Neuronal stem cell (in vitro differentiated cells): ENCODE measurements around the gene TLDC2.

Experiments used
- DNase-seq: peaks from one replicate; pipeline ENCODE4 v3.0.0-alpha.2; 2013; ENCODE audit warnings: low spot score
- H2AFZ ChIP-seq: one replicate; pipeline ENCODE4 v1.6.1; 2013; ENCODE audit warnings: mild to moderate bottlenecking, low read length, inconsistent platforms
- H2AK5ac ChIP-seq: 2 replicates; pipeline ENCODE4 v1.6.1; 2013; ENCODE audit warnings: low read depth, mild to moderate bottlenecking, inconsistent platforms, low read length, moderate library complexity, mixed read lengths
- H2BK120ac ChIP-seq: 2 replicates; pipeline ENCODE4 v1.6.1; 2013; ENCODE audit warnings: low read depth, mild to moderate bottlenecking, inconsistent platforms, low read length, moderate library complexity, mixed read lengths
- H2BK12ac ChIP-seq: one replicate; pipeline ENCODE4 v1.6.1; 2013; ENCODE audit warnings: low read length, inconsistent platforms
- H2BK15ac ChIP-seq: 2 replicates; pipeline ENCODE4 v1.6.1; 2013; ENCODE audit warnings: mild to moderate bottlenecking, low read length, inconsistent platforms, mixed read lengths
- H2BK5ac ChIP-seq: one replicate; pipeline ENCODE4 v1.6.1; 2013; ENCODE audit warnings: inconsistent platforms, mild to moderate bottlenecking, low read length, moderate library complexity
- H3K14ac ChIP-seq: one replicate; pipeline ENCODE4 v1.6.1; 2013; ENCODE audit warnings: low read length, inconsistent platforms
- H3K18ac ChIP-seq: 2 replicates; pipeline ENCODE4 v1.6.1; 2013; ENCODE audit warnings: low read length, inconsistent platforms
- H3K23ac ChIP-seq: 2 replicates; pipeline ENCODE4 v1.6.1; 2013; ENCODE audit warnings: low read depth, mild to moderate bottlenecking, mixed read lengths, low read length, inconsistent platforms; ENCODE audit not compliant: poor library complexity
- H3K27ac ChIP-seq: replicated peaks from 3 replicates; pipeline ENCODE4 v1.5.1; 2013; ENCODE audit warnings: low read length, inconsistent platforms
- H3K27me3 ChIP-seq, 3 experiments: 2 replicates each; pipeline ENCODE4 v1.6.1; 2013; ENCODE audit warnings: low read length in 3 of 3, mild to moderate bottlenecking in 2 of 3, inconsistent platforms in 1 of 3, low read depth in 1 of 3, mixed read lengths in 1 of 3, moderate library complexity in 1 of 3; ENCODE audit not compliant: control insufficient read depth in 3 of 3, insufficient read depth in 3 of 3
- H3K36me3 ChIP-seq, 2 donors: replicated peaks in 1 of 2; 2 replicates each; pipeline ENCODE4 v1.6.1; 2013; ENCODE audit warnings: low read length in 2 of 2; ENCODE audit not compliant: control insufficient read depth in 2 of 2, insufficient read depth in 2 of 2
- H3K4ac ChIP-seq: 2 replicates; pipeline ENCODE4 v1.6.1; 2013; ENCODE audit warnings: inconsistent platforms, mild to moderate bottlenecking, low read length, moderate library complexity
- H3K4me1 ChIP-seq, 2 donors: 1 replicate in 1 of 2; 2 replicates in 1 of 2; pipeline ENCODE4 v1.6.1; 2013; ENCODE audit warnings: low read length in 2 of 2, low read depth in 1 of 2; ENCODE audit not compliant: control insufficient read depth in 2 of 2, insufficient read depth in 1 of 2
- H3K4me2 ChIP-seq: one replicate; pipeline ENCODE4 v1.6.1; 2013; ENCODE audit warnings: mild to moderate bottlenecking, low read length, inconsistent platforms; ENCODE audit not compliant: insufficient read depth, poor library complexity, severe bottlenecking
- H3K4me3 ChIP-seq, 2 donors: 2 replicates each; pipeline ENCODE4 v1.5.1; 2013; ENCODE audit warnings: low read length in 2 of 2, mild to moderate bottlenecking in 2 of 2, inconsistent platforms in 1 of 2, moderate library complexity in 1 of 2
- H3K79me1 ChIP-seq: one replicate; pipeline ENCODE4 v1.6.1; 2013; ENCODE audit warnings: low read depth, mild to moderate bottlenecking, inconsistent platforms, low read length, moderate library complexity
- H3K9ac ChIP-seq: one replicate; pipeline ENCODE4 v1.6.1; 2013; ENCODE audit warnings: mild to moderate bottlenecking, low read depth, low read length, inconsistent platforms; ENCODE audit not compliant: poor library complexity
- H3K9me3 ChIP-seq, 2 donors: replicated peaks in 1 of 2; 2 replicates each; pipeline versions ENCODE3 to v1.6.1; 2013; ENCODE audit warnings: low read length in 2 of 2, mild to moderate bottlenecking in 2 of 2, inconsistent platforms in 1 of 2, low read depth in 1 of 2, mixed read lengths in 1 of 2, moderate library complexity in 1 of 2; ENCODE audit not compliant: control insufficient read depth in 2 of 2, insufficient read depth in 1 of 2
- H4K8ac ChIP-seq: one replicate; pipeline ENCODE4 v1.6.1; 2013; ENCODE audit warnings: low read depth, mild to moderate bottlenecking, inconsistent platforms, low read length, moderate library complexity
- H4K91ac ChIP-seq: one replicate; pipeline ENCODE4 v1.6.1; 2013; ENCODE audit warnings: low read length, low read depth, mild to moderate bottlenecking, inconsistent platforms; ENCODE audit not compliant: poor library complexity
- WGBS, 2 donors: extraction: QIAGEN DNeasy Blood & Tissue Kit; methylation state at CpG; one replicate each; pipeline ENCODE4 v1.1.7; 2013; ENCODE audit warnings: missing lambda C conversion rate in 2 of 2, mixed read lengths in 1 of 2; ENCODE audit not compliant: insufficient read length in 2 of 2, insufficient replicate concordance in 1 of 2; ENCODE audit errors: extremely low coverage in 2 of 2; 5-methylcytosine and 5-hydroxymethylcytosine counted together

Gene TLDC2

GRCh38 chr20:36862857-36863668, 12.9 kb upstream of the TLDC2 start:
- peak overlapping the region; percentile 97 for H3K9ac ChIP-seq
- peak overlapping the region; percentile 50 for H2BK5ac ChIP-seq
- no CpG with 5 or more reads among the region's 129 CpGs for WGBS, 2 donors

GRCh38 chr20:36865076-36865860, 10.7 kb upstream of the TLDC2 start:
- no peaks in the 10 kb centered on the region for H3K9me3 ChIP-seq
- H3K4me3 ChIP-seq, result peak overlapping the region in 1 of 2 donors; percentile 55
- H2BK15ac ChIP-seq, result no peak overlapping the region
- peak overlapping the region; percentile 91 for H2AK5ac ChIP-seq
- peaks cover 8 to 16% of the 10 kb centered on the region in 2 donors for H3K36me3 ChIP-seq
- peaks cover 15% of the 10 kb centered on the region for H3K79me1 ChIP-seq
- DNase-seq, result no peak
- H3K18ac ChIP-seq, result peak overlapping the region; percentile 58
- no CpG with 5 or more reads among the region's 9 CpGs for WGBS, 2 donors
- no peak overlapping the region for H3K4ac ChIP-seq
- H2BK120ac ChIP-seq, result no peak overlapping the region
- no peak overlapping the region for H3K14ac ChIP-seq
- peak overlapping the region; percentile 73 for H2AFZ ChIP-seq
- peaks cover 7 to 17% of the 10 kb centered on the region in 2 donors for H3K4me1 ChIP-seq
- peaks cover 0 to 23% (median 2%) of the 10 kb centered on the region in 3 experiments for H3K27me3 ChIP-seq
- H2BK5ac ChIP-seq, result no peak overlapping the region
- H3K27ac ChIP-seq, result no peak overlapping the region
- H4K8ac ChIP-seq, result no peak overlapping the region
- no peak overlapping the region for H3K23ac ChIP-seq
- peak overlapping the region; percentile 85 for H2BK12ac ChIP-seq
- no peak overlapping the region for H4K91ac ChIP-seq
- H3K4me2 ChIP-seq, result no peak overlapping the region
- H3K9ac ChIP-seq, result no peak overlapping the region

More at GRCh38 chr20:36862857-36863668, 12.9 kb upstream of the TLDC2 start:
- Histone ChIP-seq H2BK15ac (no peak overlapping the region), H3K14ac (peak overlapping the region; percentile 96), H3K4me2 (peak overlapping the region; percentile 94), H4K91ac (no peak overlapping the region), H2BK120ac (peak overlapping the region; percentile 93), H3K4me1 (peaks cover 7 to 17% of the 10 kb centered on the region in 2 donors), H2AFZ (peak overlapping the region; percentile 79), H4K8ac (peak overlapping the region; percentile 32), H3K23ac (peak overlapping the region; percentile 97), H3K27me3 (peaks cover 0 to 23% (median 2%) of the 10 kb centered on the region in 3 experiments), H2AK5ac (peak overlapping the region; percentile 97), H3K36me3 (peaks cover 16 to 33% of the 10 kb centered on the region in 2 donors), H3K9me3 (no peaks in the 10 kb centered on the region), H2BK12ac (peak overlapping the region; percentile 53), H3K4ac (peak overlapping the region; percentile 61), H3K18ac (peak overlapping the region; percentile 96), H3K79me1 (peaks cover 22% of the 10 kb centered on the region), H3K4me3 (peak overlapping the region; percentile 70 to 95), H3K27ac (no peak overlapping the region)
- DNase-seq, result no peak

GRCh38 chr20:36865861-36866149, 10.1 kb upstream of the TLDC2 start:
- Histone ChIP-seq H3K4ac (no peak overlapping the region), H3K14ac (no peak overlapping the region), H2BK5ac (no peak overlapping the region), H3K4me3 (no peak overlapping the region), H2BK15ac (peak overlapping the region; percentile 25), H3K4me1 (peaks cover 7 to 17% of the 10 kb centered on the region in 2 donors), H3K9ac (no peak overlapping the region), H3K9me3 (no peaks in the 10 kb centered on the region), H3K18ac (no peak overlapping the region), H4K8ac (no peak overlapping the region), H3K36me3 (peaks cover 4 to 11% of the 10 kb centered on the region in 2 donors), H2BK12ac (no peak overlapping the region), H4K91ac (no peak overlapping the region), H3K4me2 (no peak overlapping the region), H3K79me1 (peaks cover 14% of the 10 kb centered on the region), H2AK5ac (peak overlapping the region; percentile 53), H3K23ac (peak overlapping the region; percentile 89), H3K27me3 (peaks cover 0 to 23% (median 2%) of the 10 kb centered on the region in 3 experiments), H2AFZ (no peak overlapping the region), H3K27ac (no peak overlapping the region), H2BK120ac (no peak overlapping the region)
- DNase-seq, result no peak

- H3K79me1 ChIP-seq, result peaks cover 12% of the 10 kb centered on the region
- peak overlapping the region; percentile 30 for H4K91ac ChIP-seq
- H3K27me3 ChIP-seq, result peaks cover 0 to 23% (median 2%) of the 10 kb centered on the region in 3 experiments
- no CpG with 5 or more reads among the region's 7 CpGs for WGBS, 2 donors
- no peak overlapping the region for H2BK120ac ChIP-seq
- no peak overlapping the region for H3K4ac ChIP-seq
- no peak overlapping the region for H3K4me2 ChIP-seq
- H3K4me3 ChIP-seq, result no peak overlapping the region
- no peaks in the 10 kb centered on the region for H3K9me3 ChIP-seq
- peak overlapping the region; percentile 25 for H2BK15ac ChIP-seq
- no peak for DNase-seq
- H3K27ac ChIP-seq, result no peak overlapping the region
- no peak overlapping the region for H2AFZ ChIP-seq
- H3K9ac ChIP-seq, result no peak overlapping the region
- peaks cover under 1 to 8% of the 10 kb centered on the region in 2 donors for H3K36me3 ChIP-seq
- no peak overlapping the region for H2BK5ac ChIP-seq
- H2BK12ac ChIP-seq, result no peak overlapping the region
- peak overlapping the region; percentile 80 for H3K18ac ChIP-seq
- H3K23ac ChIP-seq, result peak overlapping the region; percentile 89
- peak overlapping the region; percentile 53 for H2AK5ac ChIP-seq
- peaks cover 7 to 14% of the 10 kb centered on the region in 2 donors for H3K4me1 ChIP-seq
- H3K14ac ChIP-seq, result no peak overlapping the region
- H4K8ac ChIP-seq, result no peak overlapping the region
These were observed 9.8 kb upstream of the TLDC2 start for GRCh38 chr20:36866164-36866563.
